Iris pigment epithelial cell (primary cell): ENCODE measurements around the gene SIK3.

Source experiments
- DNase-seq: peaks from one replicate; pipeline ENCODE4 v3.0.0-alpha.2; 2011; ENCODE audit warnings: low read depth

The SIK3 gene

GRCh38 chr11:117110294-117110950, 12.2 kb upstream of the SIK3 start:
- no peak for DNase-seq

- DNase-seq: peak; percentile 70
These were observed 9.7 kb upstream of the SIK3 start for GRCh38 chr11:117107701-117108590.

- no peak for DNase-seq
These were observed 2.3 kb upstream of the SIK3 start for GRCh38 chr11:117100556-117100955.

- DNase-seq: no peak
These were observed 1.5 kb upstream of the SIK3 start for GRCh38 chr11:117099696-117100095.

- DNase-seq: no peak
These were observed 599 bp downstream of the SIK3 start for GRCh38 chr11:117097389-117098268.

- DNase-seq: no peak
These were observed 1.2 kb downstream of the SIK3 start for GRCh38 chr11:117097014-117097388.

GRCh38 chr11:117096201-117096991, 1.8 kb downstream of the SIK3 start:
- DNase-seq: no peak

GRCh38 chr11:117095284-117096161, 2.7 kb downstream of the SIK3 start:
- peak; percentile 68 for DNase-seq

GRCh38 chr11:117094776-117095175, 3.5 kb downstream of the SIK3 start:
- DNase-seq: no peak

- DNase-seq: no peak
These were observed 5.2 kb downstream of the SIK3 start for GRCh38 chr11:117092951-117093590.

- no peak for DNase-seq
These were observed 6.3 kb downstream of the SIK3 start for GRCh38 chr11:117091753-117092477.

GRCh38 chr11:117090111-117090706, 8.0 kb downstream of the SIK3 start:
- no peak for DNase-seq

GRCh38 chr11:117089685-117090084, 8.5 kb downstream of the SIK3 start:
- no peak for DNase-seq

- no peak for DNase-seq
These were observed 10.8 kb downstream of the SIK3 start for GRCh38 chr11:117087446-117087845.

GRCh38 chr11:117084992-117085391, 13.2 kb downstream of the SIK3 start:
- DNase-seq: no peak

- DNase-seq: no peak
These were observed 15.0 kb downstream of the SIK3 start for GRCh38 chr11:117083011-117083935.

- DNase-seq: no peak
These were observed 16.3 kb downstream of the SIK3 start for GRCh38 chr11:117081908-117082307.

GRCh38 chr11:117080370-117080769, 17.9 kb downstream of the SIK3 start:
- DNase-seq: no peak
